ENCODE results near the gene PHKA1.

The PHKA1 gene

DNA sequence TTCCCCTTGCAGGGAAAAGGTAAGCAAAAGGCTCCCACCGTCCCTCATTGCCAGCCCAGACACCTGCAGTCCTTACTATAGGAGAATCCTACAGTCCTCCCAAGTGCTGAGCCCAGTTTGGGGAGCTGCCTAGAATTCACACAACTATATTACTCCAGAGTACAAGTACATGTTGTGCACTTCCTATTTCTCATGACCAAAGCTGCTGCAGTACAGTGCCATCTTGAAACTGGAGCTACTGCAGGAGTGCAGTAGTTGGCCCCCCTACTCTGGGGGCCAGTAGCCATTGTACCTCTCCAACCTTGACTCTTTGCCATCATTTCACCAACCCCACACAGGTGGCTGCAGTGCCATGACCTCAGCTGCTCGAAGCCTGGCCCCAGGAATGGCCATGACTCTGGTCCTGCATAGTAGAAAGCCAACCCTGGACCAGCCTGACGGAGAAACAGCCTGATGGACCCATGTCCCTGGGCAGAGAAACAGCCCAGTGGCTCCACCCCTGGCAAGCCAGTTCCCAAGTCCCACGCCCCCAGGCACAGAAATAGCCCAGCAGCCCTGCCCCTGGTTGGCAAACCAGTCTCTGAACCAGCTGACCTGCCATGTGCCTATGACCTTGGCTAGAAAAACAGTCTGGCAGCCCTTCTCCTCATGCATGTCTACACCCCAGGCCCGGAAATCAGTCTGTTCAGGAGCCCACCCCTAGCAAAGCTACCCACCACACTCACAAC lies 51.9 kb downstream of the PHKA1 start:
- TF ChIP-seq SIN3A (IDR thresholded peaks at IDR 0.05; ENCODE audit: borderline replicate concordance, insufficient read depth, low read length) (no peak), FOXP2 (optimal IDR thresholded peaks at IDR 0.05; ENCODE audit: borderline replicate concordance, extremely low read depth, extremely low read length, insufficient read depth) (no peak), REST (IDR thresholded peaks at IDR 0.05; ENCODE audit: insufficient read depth in 1 of 2, low read depth in 2 of 2, low read length in 2 of 2) (no peak), POLR2AphosphoS5 (IDR thresholded peaks at IDR 0.05; ENCODE audit: low read depth, low read length) (no peak), TAF1 (IDR thresholded peaks at IDR 0.05; ENCODE audit: borderline replicate concordance, insufficient read depth, low read length) (no peak)

GRCh38 chrX:72659723-72660122 lies 54.4 kb downstream of the PHKA1 start:
- TF ChIP-seq TAF1 (IDR thresholded peaks at IDR 0.05; ENCODE audit: borderline replicate concordance, insufficient read depth, low read length), result no peak
- TF ChIP-seq REST (IDR thresholded peaks at IDR 0.05; ENCODE audit: insufficient read depth in 1 of 2, low read depth in 2 of 2, low read length in 2 of 2), result no peak
- TF ChIP-seq POLR2AphosphoS5 (IDR thresholded peaks at IDR 0.05; ENCODE audit: low read depth, low read length), result no peak
- TF ChIP-seq FOXP2 (optimal IDR thresholded peaks at IDR 0.05; ENCODE audit: borderline replicate concordance, extremely low read depth, extremely low read length, insufficient read depth), result no peak
- no peak for TF ChIP-seq SIN3A (IDR thresholded peaks at IDR 0.05; ENCODE audit: borderline replicate concordance, insufficient read depth, low read length)

GRCh38 chrX:72652082-72652481 lies 62.0 kb downstream of the PHKA1 start:
- no peak for TF ChIP-seq REST (IDR thresholded peaks at IDR 0.05; ENCODE audit: insufficient read depth in 1 of 2, low read depth in 2 of 2, low read length in 2 of 2)
- no peak for TF ChIP-seq TAF1 (IDR thresholded peaks at IDR 0.05; ENCODE audit: borderline replicate concordance, insufficient read depth, low read length)
- TF ChIP-seq SIN3A (IDR thresholded peaks at IDR 0.05; ENCODE audit: borderline replicate concordance, insufficient read depth, low read length), result no peak
- no peak for TF ChIP-seq POLR2AphosphoS5 (IDR thresholded peaks at IDR 0.05; ENCODE audit: low read depth, low read length)
- no peak for TF ChIP-seq FOXP2 (optimal IDR thresholded peaks at IDR 0.05; ENCODE audit: borderline replicate concordance, extremely low read depth, extremely low read length, insufficient read depth)

GRCh38 chrX:72644946-72645345 lies 69.2 kb downstream of the PHKA1 start:
- no peak for TF ChIP-seq FOXP2 (optimal IDR thresholded peaks at IDR 0.05; ENCODE audit: borderline replicate concordance, extremely low read depth, extremely low read length, insufficient read depth)
- 0 out of 4 replicates have a peak, but pooled peaks of 1 of the 2 experiments have one; percentile 47 for TF ChIP-seq REST (IDR thresholded peaks at IDR 0.05; ENCODE audit: insufficient read depth in 1 of 2, low read depth in 2 of 2, low read length in 2 of 2)

- TF ChIP-seq TAF1 (IDR thresholded peaks at IDR 0.05; ENCODE audit: borderline replicate concordance, insufficient read depth, low read length), result no peak
- no peak for TF ChIP-seq FOXP2 (optimal IDR thresholded peaks at IDR 0.05; ENCODE audit: borderline replicate concordance, extremely low read depth, extremely low read length, insufficient read depth)
- TF ChIP-seq POLR2AphosphoS5 (IDR thresholded peaks at IDR 0.05; ENCODE audit: low read depth, low read length), result no peak
- no peak for TF ChIP-seq REST (IDR thresholded peaks at IDR 0.05; ENCODE audit: insufficient read depth in 1 of 2, low read depth in 2 of 2, low read length in 2 of 2)
- TF ChIP-seq SIN3A (IDR thresholded peaks at IDR 0.05; ENCODE audit: borderline replicate concordance, insufficient read depth, low read length), result no peak
These were observed 72.5 kb downstream of the PHKA1 start for GRCh38 chrX:72641611-72642010.

Data from PFSK-1 (cell line).